HFF-Myc (cell line): Measurements from ENCODE around the gene YTHDF1.

ENCODE experiments used
- DNase-seq: peaks from one replicate; pipeline ENCODE4 v3.0.0-alpha.2; 2011; ENCODE audit warnings: low read depth; ENCODE audit errors: extremely low read depth
- H3K4me3 ChIP-seq: replicated peaks from 2 replicates; pipeline ENCODE4 v1.5.1; 2011; ENCODE audit warnings: low read depth, mild to moderate bottlenecking, control low read depth, low read length
- CTCF ChIP-seq: IDR thresholded peaks from 2 replicates; pipeline ENCODE4 v1.5.1; 2012; ENCODE audit warnings: mild to moderate bottlenecking, low read depth, low read length, control low read depth; ENCODE audit errors: missing control alignments

Gene YTHDF1

GRCh38 chr20:63202021-63202420, 13.9 kb downstream of the YTHDF1 start:
- no peak for TF ChIP-seq CTCF
- no peak overlapping the region for H3K4me3 ChIP-seq
- DNase-seq: no peak

DNA sequence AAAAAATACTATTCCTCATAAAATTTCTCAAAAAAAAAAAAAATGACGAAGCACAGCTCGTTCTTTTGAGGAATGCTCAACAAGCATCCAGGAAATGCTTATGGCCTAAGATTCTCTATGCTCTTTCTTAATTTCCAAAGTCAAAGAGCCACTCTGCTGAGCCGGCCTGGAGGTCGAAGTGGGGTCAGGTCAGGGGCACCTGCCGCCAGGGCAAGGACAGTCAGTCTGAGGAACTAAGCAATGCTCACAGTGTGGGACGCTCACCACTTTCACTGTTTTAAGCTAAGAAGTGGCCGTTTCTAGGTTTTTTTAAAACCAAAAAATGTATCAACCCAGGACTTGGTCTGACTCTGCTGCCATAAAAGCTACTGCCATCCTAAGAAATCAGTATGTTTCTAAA, 17.3 kb downstream of the YTHDF1 start:
- no peak for DNase-seq
- H3K4me3 ChIP-seq: no peak overlapping the region
- no peak for TF ChIP-seq CTCF

DNA sequence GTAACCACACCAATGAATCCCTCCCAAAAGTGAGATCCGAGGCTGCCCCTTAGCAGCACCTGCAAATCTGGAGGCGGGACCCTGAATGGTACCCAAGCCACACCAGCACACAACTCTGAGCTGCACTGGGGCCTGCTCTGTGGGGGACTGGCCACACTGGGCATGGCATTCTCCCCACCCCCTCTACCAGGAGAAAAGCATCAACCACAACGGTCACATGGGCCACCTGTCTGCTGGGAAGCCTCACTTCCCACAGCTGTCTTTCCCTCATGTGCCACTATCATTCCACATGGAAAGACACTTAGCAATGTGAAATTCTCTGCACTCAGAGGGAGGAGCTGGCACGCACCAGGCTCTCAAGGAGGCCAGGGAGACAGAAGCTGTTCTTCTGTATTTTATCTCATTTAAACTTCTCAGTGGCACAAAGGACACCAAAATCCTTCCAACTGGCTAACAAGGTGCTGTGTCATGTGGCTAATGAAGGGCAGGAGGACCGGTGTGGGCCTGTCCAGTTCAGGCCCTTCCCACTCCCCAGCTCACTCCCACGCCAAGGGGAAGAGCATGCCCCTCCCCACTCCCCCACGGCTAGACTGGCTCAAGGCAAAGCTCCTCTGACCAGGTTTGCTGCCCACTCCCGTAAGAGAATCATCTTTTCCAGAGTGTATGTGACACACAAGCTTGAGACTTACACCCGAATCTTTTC, 19.0 kb downstream of the YTHDF1 start:
- TF ChIP-seq CTCF: no peak
- no peak overlapping the region for H3K4me3 ChIP-seq
- no peak for DNase-seq

DNA sequence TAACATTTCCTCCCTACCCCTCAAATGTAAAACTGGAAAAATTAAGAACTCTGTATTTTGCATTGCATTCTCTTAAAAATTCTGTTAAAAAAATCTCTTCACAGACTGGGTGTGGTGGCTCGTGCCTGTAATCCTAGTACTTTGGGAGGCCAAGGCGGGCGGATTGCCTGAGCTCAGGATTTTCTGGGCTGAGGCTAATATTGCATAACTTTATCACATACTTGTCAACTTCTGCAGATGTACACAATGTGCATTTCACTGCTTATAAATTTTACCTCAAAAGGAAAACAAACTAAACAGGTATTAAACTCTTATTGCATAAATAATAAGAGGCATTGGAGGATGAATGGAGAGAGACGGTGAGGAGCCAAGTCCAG, 21.1 kb downstream of the YTHDF1 start:
- H3K4me3 ChIP-seq: no peak overlapping the region
- no peak for DNase-seq
- no peak for TF ChIP-seq CTCF

DNA sequence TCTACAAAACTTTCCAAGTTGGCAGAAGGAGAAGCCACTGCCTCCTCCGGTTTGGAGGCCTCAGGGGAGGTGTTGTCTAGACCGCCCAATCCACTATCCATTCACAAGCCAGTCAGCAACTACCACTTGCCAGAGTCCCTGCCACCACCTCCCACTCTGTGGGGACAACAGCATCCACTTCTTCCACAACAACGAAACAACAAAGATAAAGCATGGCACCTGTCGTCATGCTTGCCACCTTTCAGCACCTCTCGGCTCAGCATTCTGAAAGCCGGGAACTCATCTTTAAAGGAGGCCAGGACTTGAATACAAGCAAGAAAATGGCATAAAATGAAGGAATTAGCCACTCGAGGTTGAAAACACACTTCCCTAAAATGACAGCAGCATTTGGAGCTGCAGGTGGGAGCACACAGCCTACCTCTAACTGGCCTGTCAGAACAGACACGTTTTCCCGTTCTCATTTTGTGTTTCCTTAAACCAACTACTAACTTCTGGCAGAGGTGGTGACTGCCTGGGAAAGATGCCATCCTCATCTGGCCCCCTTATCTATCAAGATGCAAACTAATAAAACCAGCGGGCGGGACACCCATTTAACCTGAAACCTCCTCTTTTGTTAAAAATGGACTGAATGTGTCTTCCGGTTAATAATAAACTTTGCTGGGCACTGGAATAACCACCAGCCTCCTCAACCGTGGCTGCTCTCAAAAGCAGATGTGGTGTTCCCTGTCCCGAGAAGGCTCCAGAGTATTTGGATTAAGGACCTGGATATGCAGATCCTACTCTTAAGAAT, 21.7 kb downstream of the YTHDF1 start:
- H3K4me3 ChIP-seq: no peak overlapping the region
- DNase-seq: no peak
- TF ChIP-seq CTCF: no peak

DNA sequence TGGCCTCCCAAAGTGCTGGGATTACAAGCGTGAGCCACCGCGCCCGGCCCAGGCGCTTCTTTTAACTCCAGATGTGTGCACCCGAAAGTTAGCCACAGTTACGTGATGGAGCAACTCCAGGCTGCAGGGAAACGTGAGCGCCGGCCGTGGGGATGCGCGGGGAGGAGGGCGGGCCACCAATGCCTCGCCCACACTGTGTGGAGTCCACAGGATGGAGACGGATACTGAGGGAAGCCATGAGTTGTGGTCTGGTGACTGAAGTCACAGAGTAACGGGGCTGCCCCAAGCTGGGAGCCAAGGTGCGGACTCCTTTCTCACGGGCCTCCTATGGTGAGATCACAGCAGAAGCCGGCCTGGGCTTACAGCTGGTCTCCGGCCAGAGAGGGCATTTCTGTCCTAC, 23.2 kb downstream of the YTHDF1 start:
- DNase-seq: no peak
- no peak for TF ChIP-seq CTCF
- H3K4me3 ChIP-seq: no peak overlapping the region
